ENCODE data around the gene ZNF775. TPM values are rescaled to one million over a fixed set of nuclear protein-coding genes. Genes with fewer than 3 reads are reported as not detected.

ZNF775 gene
- polyA plus RNA-seq, 4 donors = 3.8 to 9.4 (median 4.4) TPM

DNA sequence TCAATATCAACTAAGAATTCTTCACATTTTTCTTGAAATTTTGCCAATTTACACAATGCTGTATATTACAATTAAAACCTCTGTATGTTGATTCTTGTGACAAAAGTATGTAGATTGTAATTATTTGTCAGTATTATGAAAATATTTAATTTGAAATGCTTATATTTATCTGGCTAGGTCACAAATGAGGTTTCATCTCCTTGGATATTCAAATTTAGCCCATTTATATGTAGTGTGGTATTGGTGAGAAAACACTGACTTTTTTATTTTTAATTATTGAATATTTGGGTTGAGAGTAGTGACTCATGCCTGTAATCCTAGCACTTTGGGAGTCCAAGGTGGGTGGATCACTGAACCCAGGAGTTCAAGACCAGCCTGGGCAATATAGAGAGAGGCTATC, 34.8 kb upstream of the ZNF775 start:
- DNase-seq (ENCODE audit: low read depth in 4 of 4, low spot score in 3 of 4) = no peak

GRCh38 chr7:150345012-150345411, 34.1 kb upstream of the ZNF775 start:
- no peak for DNase-seq (ENCODE audit: low read depth in 4 of 4, low spot score in 3 of 4)

DNA sequence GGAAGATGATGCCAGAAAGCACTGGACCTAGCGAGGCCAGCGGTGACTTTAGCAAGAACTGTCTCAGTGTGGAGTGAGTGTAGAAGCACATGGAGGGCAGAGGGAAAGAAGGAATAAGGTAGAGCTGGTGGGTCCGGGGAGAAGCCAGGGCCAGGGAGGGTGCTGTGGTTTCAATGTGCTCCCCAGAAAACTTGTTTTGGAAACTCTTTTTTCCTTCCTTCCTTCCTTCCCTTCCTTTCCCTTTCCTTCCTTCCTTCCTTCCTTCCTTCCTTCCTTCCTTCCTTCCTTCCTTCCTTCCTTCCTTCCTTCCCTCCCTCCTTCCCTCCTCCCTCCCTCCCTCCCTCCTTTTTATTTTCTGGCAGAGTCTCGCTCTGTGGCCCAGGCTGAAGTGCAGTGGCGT, 32.2 kb upstream of the ZNF775 start:
- DNase-seq (ENCODE audit: low read depth in 4 of 4, low spot score in 3 of 4) = no peak

DNA sequence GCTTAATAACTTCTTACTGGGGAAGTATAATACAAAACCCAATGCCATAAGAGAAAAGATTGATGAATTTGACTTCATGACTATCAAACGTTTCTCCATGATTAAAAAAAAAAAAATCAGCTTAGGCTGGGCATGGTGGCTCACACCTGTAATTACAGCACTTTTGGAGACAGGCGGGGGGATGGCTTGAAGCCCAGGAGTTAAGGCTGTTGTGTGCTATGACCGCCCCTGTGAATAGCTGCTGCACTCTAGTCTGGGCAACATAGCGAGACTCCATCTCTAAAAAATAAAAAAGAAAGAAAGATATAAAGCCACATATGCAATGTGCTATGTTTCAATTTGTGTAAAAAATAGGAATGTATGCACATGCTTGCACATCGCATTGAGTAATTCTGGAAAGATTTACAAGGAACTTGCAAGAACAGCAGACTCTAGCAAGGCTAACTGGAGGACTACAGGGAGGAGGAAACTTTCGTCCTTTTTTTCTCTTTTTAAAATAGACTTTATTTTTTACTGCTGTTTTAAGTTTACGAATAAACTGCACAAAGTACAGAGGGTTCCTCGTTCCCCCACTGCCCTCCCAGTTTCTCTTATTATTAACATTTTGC, 27.4 kb upstream of the ZNF775 start:
- no peak for DNase-seq (ENCODE audit: low read depth in 4 of 4, low spot score in 3 of 4)

GRCh38 chr7:150355666-150356059, 23.5 kb upstream of the ZNF775 start:
- DNase-seq (ENCODE audit: low read depth in 4 of 4, low spot score in 3 of 4) = no peak

DNA sequence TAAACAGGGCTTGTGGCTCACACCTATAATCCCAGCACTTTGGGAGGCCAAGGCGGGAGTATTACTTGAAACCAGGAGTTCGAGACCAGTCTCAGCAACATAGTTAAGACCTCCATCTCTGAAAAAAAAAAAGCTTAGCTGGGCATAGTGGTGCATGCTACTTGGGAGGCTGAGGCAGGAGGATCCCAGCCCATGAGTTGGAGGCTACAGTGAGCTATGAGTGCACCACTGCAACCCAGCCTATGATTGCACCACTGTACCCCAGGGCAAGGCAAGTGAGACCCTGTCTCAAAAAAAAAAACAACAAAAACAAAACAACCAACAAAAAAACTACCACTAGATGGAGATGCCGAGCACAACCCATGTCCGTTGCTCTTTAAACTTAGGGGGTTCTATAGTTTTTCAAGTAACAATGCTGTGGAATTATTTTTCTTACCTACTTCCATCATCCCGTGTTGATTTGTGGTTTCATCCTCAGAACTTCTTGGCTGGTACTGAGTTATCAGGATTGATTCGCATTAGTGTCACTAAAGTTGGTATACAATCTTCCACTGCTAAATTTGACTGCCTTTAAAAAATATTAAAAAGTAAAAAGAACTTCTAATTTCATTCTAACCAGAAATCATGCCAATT, 22.7 kb upstream of the ZNF775 start:
- no peak for DNase-seq (ENCODE audit: low read depth in 4 of 4, low spot score in 3 of 4)

DNA sequence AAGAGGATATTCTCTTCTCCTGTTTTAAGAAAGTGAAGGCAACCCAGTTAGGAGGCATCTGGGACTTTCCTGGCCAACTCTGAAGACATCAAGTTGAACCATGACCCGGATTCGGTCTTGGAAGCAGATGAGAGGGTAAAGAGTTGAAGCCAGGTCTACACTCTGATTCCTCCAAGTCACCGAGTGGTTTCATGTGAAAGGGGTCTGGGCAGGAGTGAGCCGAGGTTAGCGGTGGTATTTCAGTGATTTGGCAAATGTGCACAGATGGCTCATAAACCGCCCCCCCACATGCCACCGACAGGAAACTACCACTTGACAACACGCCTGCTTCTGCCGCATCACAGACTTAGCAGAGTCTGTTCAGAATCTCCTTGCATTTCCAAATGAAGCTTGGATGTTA, 21.9 kb upstream of the ZNF775 start:
- DNase-seq (ENCODE audit: low read depth in 4 of 4, low spot score in 3 of 4) = no peak

DNA sequence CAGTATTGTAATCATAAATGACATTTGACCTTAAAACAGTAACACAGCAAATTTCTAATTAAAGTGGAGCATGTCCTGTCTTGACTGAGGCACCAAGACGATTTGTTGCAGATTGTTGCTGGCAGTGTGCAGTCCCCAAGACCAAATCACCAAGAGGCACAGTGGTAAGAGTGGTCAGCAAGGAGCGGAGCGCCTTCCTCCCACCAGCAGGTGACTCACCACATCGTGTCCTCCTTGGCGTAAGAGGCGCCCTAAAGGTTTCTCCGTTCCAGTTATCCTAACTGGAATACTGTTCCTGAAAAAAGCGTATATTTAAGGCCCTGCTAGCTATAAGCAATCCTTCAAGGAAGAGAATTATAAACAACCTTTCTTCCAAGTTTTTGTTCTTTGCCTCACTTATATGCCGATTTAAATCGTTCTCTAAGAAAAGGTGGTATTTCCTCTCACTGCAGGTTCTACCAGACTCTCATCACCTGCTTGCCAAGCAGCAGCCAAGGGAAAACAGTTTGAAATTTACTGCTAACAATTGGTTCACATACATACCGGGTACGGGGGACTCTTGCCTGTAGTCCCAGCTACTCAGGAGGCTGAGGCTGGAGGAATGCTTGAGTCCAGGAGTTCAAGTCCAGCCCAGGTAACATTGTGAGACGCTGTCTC, 21.2 kb upstream of the ZNF775 start:
- DNase-seq (ENCODE audit: low read depth in 4 of 4, low spot score in 3 of 4) = no peak

- DNase-seq (ENCODE audit: low read depth in 4 of 4, low spot score in 3 of 4) = no peak
Observed at GRCh38 chr7:150358433-150358832, 20.7 kb upstream of the ZNF775 start.

- no peak for DNase-seq (ENCODE audit: low read depth in 4 of 4, low spot score in 3 of 4)
Observed at GRCh38 chr7:150358988-150359621, 20.0 kb upstream of the ZNF775 start.

DNA sequence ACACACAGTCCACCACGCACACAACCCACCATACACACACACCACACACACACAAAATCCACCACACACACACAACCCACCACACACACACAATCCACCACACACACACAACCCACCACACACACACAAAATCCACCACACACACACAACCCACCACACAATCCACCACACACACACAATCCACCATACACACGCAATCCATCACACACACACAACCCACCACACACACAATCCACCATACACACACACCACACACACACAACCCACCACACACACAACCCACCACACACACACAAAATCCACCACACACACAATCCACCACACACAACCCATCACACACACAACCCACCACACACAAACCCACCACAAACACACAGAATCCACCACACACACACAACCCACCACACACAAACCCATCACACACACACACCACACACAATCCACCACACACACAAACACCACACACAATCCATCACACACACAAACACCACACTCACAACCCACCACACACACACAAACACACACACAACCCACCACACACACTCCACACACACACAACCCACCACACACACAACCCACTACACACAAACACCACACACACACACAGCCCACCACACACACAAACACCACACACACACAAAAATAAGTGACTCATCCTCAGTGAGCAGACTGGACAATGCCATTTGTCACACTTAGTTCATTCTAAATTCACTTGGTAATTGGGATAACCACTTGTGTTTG, 19.3 kb upstream of the ZNF775 start:
- DNase-seq (ENCODE audit: low read depth in 4 of 4, low spot score in 3 of 4) = no peak

GRCh38 chr7:150360363-150361058, 18.6 kb upstream of the ZNF775 start:
- no peak for DNase-seq (ENCODE audit: low read depth in 4 of 4, low spot score in 3 of 4)

DNA sequence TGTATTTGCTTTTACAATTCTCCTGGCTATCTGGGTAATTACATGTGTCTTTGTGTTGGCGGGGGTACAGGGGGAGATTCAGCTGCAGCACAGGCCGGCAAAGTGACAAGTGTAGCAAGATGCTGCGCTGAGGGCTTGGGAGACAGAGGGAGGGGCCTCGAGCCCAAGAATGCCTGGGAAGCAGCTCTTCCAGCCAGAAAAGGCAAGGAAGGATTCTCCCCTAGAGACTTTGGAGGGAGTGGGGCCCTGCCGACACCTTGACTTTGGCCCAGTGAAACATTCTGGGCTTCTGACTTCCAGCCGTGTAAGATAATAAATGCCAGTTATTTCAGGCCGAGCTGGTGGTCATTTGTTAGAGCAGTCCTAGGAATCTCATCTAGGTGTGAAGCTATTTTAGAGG, 17.7 kb upstream of the ZNF775 start:
- DNase-seq (ENCODE audit: low read depth in 4 of 4, low spot score in 3 of 4) = no peak

GRCh38 chr7:150361807-150362621, 17.1 kb upstream of the ZNF775 start:
- no peak for DNase-seq (ENCODE audit: low read depth in 4 of 4, low spot score in 3 of 4)

GRCh38 chr7:150363370-150363769, 15.8 kb upstream of the ZNF775 start:
- DNase-seq (ENCODE audit: low read depth in 4 of 4, low spot score in 3 of 4) = no peak

DNA sequence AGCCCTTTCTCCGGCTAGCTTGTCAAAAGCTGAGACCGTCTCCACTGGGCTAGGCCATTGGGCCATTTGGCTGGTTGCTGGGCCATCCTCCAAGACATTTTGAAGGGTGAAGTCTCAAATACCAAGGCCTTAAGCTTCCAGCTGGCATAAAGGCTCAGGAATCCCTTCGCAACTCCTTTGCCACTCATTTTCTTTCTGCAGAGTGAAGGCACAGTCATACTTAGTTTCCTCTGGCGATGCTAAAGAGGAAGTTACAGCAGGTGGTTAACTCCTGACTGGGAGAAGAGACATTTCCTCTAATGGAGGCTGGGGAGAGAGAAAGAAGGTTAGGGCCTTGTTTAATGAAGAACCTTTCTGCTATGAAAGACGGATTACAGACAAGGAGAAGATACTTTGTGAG, 15.3 kb upstream of the ZNF775 start:
- DNase-seq (ENCODE audit: low read depth in 4 of 4, low spot score in 3 of 4) = no peak

DNA sequence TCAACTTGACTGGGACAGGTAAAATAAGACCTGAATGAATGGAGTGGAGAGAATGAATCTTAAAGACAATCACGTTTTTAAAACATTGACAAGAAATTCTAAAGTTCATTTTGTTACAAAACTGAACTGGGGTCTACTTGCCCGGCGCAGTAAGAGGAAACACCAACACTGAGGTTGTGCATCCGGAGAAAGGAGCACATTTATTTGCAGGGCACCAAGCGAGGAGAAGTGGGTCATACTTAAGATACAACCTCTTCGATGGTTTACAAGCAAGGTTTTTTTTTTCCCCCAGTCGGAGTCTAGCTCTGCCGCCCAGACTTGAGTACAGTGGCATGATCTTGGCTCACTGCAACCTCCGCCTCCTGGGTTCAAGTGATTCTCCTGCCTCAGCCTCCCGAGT, 13.9 kb upstream of the ZNF775 start:
- no peak for DNase-seq (ENCODE audit: low read depth in 4 of 4, low spot score in 3 of 4)

- no peak for DNase-seq (ENCODE audit: low read depth in 4 of 4, low spot score in 3 of 4)
Observed at GRCh38 chr7:150365673-150366398, 13.3 kb upstream of the ZNF775 start.

- DNase-seq (ENCODE audit: low read depth in 4 of 4, low spot score in 3 of 4) = no peak
Observed at GRCh38 chr7:150367677-150368095, 11.4 kb upstream of the ZNF775 start.
